GM23338 (cell line): ENCODE data around the gene FRMD4A.

Source experiments
- EZH2 ChIP-seq: fragments of 200-600 bp; sonication (generic); IDR thresholded peaks from one replicate; pipeline ENCODE4 v1.8.0; 2017; ENCODE audit warnings: antibody characterized with exemption, mild to moderate bottlenecking, low read depth; ENCODE audit not compliant: unreplicated experiment
- POLR2AphosphoS5 ChIP-seq: IDR thresholded peaks from 2 replicates; pipeline ENCODE4 v1.6.1; 2016; ENCODE audit warnings: antibody characterized with exemption, low read depth

GRCh38 chr10:13722747-13723653, 607.7 kb downstream of the FRMD4A start:
- TF ChIP-seq EZH2 (no peak), POLR2AphosphoS5 (no peak)
